Naive thymus-derived CD4-positive, alpha-beta T cell (primary cell): Measurements from ENCODE around the gene SNAPC1. TPM values are rescaled to one million over a fixed set of nuclear protein-coding genes. Genes with fewer than 3 reads are reported as not detected.

Experiments used
- ATAC-seq: fragments of 150-1000 bp; cut with Tn5 transposase; 2 replicates; pipeline ENCODE4 v1.10.0; 2021; ENCODE audit warnings: mild to moderate bottlenecking, moderate library complexity
- CTCF ChIA-PET: fragments of 350-600 bp; sonication (Branson Sonifier 250); formaldehyde crosslinking; loops from one replicate; lab custom pipeline; 2021; ENCODE audit warnings: antibody characterized with exemption; lab: Charles Lee
- POLR2A ChIA-PET: fragments of 350-600 bp; sonication (Branson Sonifier 250); formaldehyde crosslinking; loops from one replicate; lab custom pipeline; 2021; ENCODE audit warnings: antibody characterized with exemption, inconsistent platforms; lab: Charles Lee
- DNase-seq, 9 donors: peaks; one replicate each; pipeline versions ENCODE4 v3.0.0 to v3.0.0-alpha.2; 2020 to 2022; ENCODE audit warnings: mixed read lengths in 1 of 9
- H3K27ac ChIP-seq: one replicate; pipeline ENCODE4 v1.7.0; 2013; ENCODE audit warnings: mild to moderate bottlenecking, low read depth, low read length, moderate library complexity
- H3K27me3 ChIP-seq, 2 donors: one replicate each; pipeline ENCODE4 v1.7.0; 2013; ENCODE audit warnings: low read length in 2 of 2, mild to moderate bottlenecking in 2 of 2, moderate library complexity in 2 of 2; ENCODE audit not compliant: control insufficient read depth in 2 of 2, insufficient read depth in 2 of 2
- H3K36me3 ChIP-seq, 3 experiments: 1 replicate in 2 of 3; 2 replicates in 1 of 3; pipeline ENCODE4 v1.7.0; 2013; ENCODE audit warnings: low read length in 3 of 3, mild to moderate bottlenecking in 3 of 3, moderate library complexity in 1 of 3; ENCODE audit not compliant: insufficient read depth in 3 of 3, control insufficient read depth in 2 of 3
- H3K4me1 ChIP-seq, 2 donors: one replicate each; pipeline ENCODE4 v1.7.0; 2013; ENCODE audit warnings: low read length in 2 of 2, mild to moderate bottlenecking in 2 of 2, moderate library complexity in 1 of 2; ENCODE audit not compliant: control insufficient read depth in 2 of 2, insufficient read depth in 2 of 2
- H3K4me3 ChIP-seq: 2 replicates; pipeline ENCODE4 v1.7.0; 2013; ENCODE audit warnings: mild to moderate bottlenecking, low read length
- H3K9me3 ChIP-seq, 3 experiments: 1 replicate in 2 of 3; 2 replicates in 1 of 3; pipeline ENCODE4 v1.7.0; 2013; ENCODE audit warnings: low read length in 3 of 3; ENCODE audit not compliant: control insufficient read depth in 2 of 3
- H3K27ac Mint-ChIP-seq, 9 donors: one replicate each; pipeline ENCODE4 v1.8.0; 2020 to 2022; ENCODE audit warnings: mixed read lengths in 9 of 9, mild to moderate bottlenecking in 8 of 9, moderate library complexity in 5 of 9, inconsistent platforms in 2 of 9
- H3K27me3 Mint-ChIP-seq, 5 donors: one replicate each; pipeline ENCODE4 v1.8.0; 2021 to 2022; ENCODE audit warnings: mixed read lengths in 5 of 5, mild to moderate bottlenecking in 1 of 5
- H3K36me3 Mint-ChIP-seq, 5 donors: one replicate each; pipeline ENCODE4 v1.8.0; 2020 to 2022; ENCODE audit warnings: mixed read lengths in 5 of 5, mild to moderate bottlenecking in 3 of 5, inconsistent platforms in 1 of 5
- H3K4me1 Mint-ChIP-seq, 7 donors: one replicate each; pipeline ENCODE4 v1.8.0; 2020 to 2022; ENCODE audit warnings: mixed read lengths in 7 of 7, mild to moderate bottlenecking in 3 of 7, inconsistent platforms in 1 of 7
- H3K4me3 Mint-ChIP-seq, 10 donors: one replicate each; pipeline ENCODE4 v1.8.0; 2020 to 2022; ENCODE audit warnings: mild to moderate bottlenecking in 10 of 10, mixed read lengths in 10 of 10, moderate library complexity in 6 of 10, inconsistent platforms in 2 of 10
- H3K9me3 Mint-ChIP-seq, 11 donors: one replicate each; pipeline ENCODE4 v1.8.0; 2020 to 2022; ENCODE audit warnings: mixed read lengths in 11 of 11, mild to moderate bottlenecking in 4 of 11, inconsistent platforms in 1 of 11, moderate library complexity in 1 of 11
- intact Hi-C, 2 donors: fragments of 100-400 bp; cut with micrococcal nuclease; formaldehyde crosslinking; loops; one replicate each; pipeline ENCODE4 v1.15.1; 2023
- polyA plus RNA-seq, 2 donors: library from polyadenylated mRNA; unstranded; fragments of 300-500 nt; fragmentation: Illumina TruSeq; gene quantifications; one replicate each; pipeline ENCODE4 v1.2.3, GENCODE V29; 2021
- total RNA-seq, 6 experiments: library from RNA in 5 of 6; stranded (reverse) in 5 of 6; gene quantifications; 1 replicate in 5 of 6; 2 replicates in 1 of 6; pipeline ENCODE4 v1.2.3 and lab custom pipeline; 2021 to 2026

SNAPC1 gene
- total and polyA plus RNA-seq, 7 experiments from 2014 or later = 3.5 to 8.7 (median 5.3) TPM

DNA sequence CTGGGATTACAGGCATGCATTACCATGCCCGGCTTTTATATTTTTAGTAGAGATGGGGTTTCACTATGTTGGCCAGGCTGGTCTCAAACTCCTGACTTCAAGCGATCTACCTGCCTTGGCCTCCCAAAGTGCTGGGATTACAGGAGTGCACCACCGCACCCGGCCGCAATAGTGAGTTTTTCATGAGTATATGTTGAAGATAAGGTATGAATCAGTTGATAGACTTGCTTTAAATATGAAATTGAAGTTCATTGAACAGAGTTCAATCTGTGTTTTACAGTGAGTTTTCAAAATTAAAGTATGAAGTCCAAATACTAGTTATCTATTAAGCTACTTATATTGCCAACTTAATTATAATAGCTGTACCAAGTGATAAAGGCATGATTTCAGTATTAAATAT is 35.1 kb downstream of the SNAPC1 start:
- peaks cover 0 to 3% (median 0%) of the 10 kb centered on the region in 7 donors for H3K4me1 Mint-ChIP-seq
- Histone ChIP-seq H3K4me3 (no peak overlapping the region), H3K4me1 (no peaks in the 10 kb centered on the region), H3K9me3 (no peaks in the 10 kb centered on the region), H3K27ac (no peak overlapping the region), H3K27me3 (no peaks in the 10 kb centered on the region), H3K36me3 (peaks cover 0 to 5% (median 0%) of the 10 kb centered on the region in 3 experiments)
- POLR2A ChIA-PET = interaction anchor here (0.7 kb wide), 1 partner anchor 16 kb away, joined by 3 read pairs; no protein-coding TSS in a partner anchor
- CTCF ChIA-PET = interaction anchor here (1.1 kb wide), 1 partner anchor 41 kb away, joined by 3 read pairs; no protein-coding TSS in a partner anchor
- intact Hi-C loops = no loop called here
- H3K4me3 Mint-ChIP-seq = no peak overlapping the region
- no peak overlapping the region for H3K27ac Mint-ChIP-seq
- H3K36me3 Mint-ChIP-seq = peaks cover 0 to 13% (median 3%) of the 10 kb centered on the region in 5 donors
- ATAC-seq (no peak), DNase-seq (no peak)
- no peaks in the 10 kb centered on the region for H3K9me3 Mint-ChIP-seq
- no peaks in the 10 kb centered on the region for H3K27me3 Mint-ChIP-seq

DNA sequence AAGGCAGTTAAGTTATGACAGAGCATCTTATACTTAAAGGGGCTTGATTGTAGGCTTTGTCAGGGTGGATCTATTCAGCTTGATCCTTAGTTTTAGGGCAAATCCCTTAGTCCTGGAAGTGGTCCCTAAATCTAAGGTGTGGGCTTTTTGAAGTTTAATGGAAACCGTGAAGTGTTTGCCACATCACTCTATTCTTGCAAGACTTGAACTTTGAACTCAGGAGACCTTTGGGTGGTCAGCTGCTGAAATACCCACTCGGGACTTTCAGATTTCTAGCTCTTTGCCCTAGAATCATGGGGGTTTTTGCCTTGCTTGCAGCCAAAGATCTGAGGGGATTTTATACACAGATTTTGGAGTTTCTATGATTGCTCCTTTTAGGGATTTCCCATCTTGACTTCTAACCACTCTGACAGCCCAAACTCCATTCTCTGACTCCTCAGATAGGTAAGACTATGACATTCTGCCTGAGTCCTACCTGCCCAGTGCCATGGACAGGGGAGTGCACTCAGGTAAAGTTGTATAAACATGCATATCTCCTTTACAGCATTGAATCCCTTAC is 39.9 kb downstream of the SNAPC1 start:
- no peak for ATAC-seq
- Mint-ChIP-seq H3K4me1 (peaks cover 0 to 4% (median 0%) of the 10 kb centered on the region in 7 donors), H3K4me3 (no peak overlapping the region), H3K36me3 (peaks cover 0 to 3% (median 0%) of the 10 kb centered on the region in 5 donors), H3K27me3 (peaks cover 0 to 3% (median 0%) of the 10 kb centered on the region in 5 donors), H3K9me3 (no peaks in the 10 kb centered on the region), H3K27ac (no peak overlapping the region)
- Histone ChIP-seq H3K4me1 (no peaks in the 10 kb centered on the region), H3K4me3 (no peak overlapping the region), H3K27ac (no peak overlapping the region), H3K9me3 (no peaks in the 10 kb centered on the region), H3K27me3 (no peaks in the 10 kb centered on the region), H3K36me3 (no peaks in the 10 kb centered on the region)
- intact Hi-C loops = no loop called here
- ChIA-PET CTCF (interaction anchor here (0.8 kb wide), 1 partner anchor 404 kb away, joined by 3 read pairs; no protein-coding TSS in a partner anchor), POLR2A (no interaction called here)
- DNase-seq = no peak

DNA sequence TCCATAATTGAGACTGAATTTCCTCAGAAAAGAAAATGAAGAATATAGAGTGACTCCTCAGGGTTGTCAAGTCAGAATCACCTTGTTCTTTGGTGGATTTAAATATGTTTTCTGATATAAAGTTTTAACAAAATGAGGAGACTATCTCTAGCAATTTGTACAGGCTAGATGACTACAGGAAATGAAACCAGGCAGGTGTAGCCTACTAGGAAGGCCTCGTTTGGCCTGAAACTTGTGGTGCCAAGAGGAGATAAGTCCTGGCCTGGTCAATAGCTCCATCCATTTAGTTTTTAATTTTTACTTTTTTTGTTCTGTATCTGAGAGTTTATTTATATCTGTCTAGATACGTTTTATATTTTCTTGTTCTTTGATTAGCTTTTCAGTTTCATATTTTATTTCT is 41.5 kb downstream of the SNAPC1 start:
- POLR2A ChIA-PET = no interaction called here
- H3K9me3 ChIP-seq = no peaks in the 10 kb centered on the region
- intact Hi-C loops = no loop called here
- H3K36me3 Mint-ChIP-seq = peaks cover 0 to 3% (median 0%) of the 10 kb centered on the region in 5 donors
- peak overlapping the region in 1 of 9 donors; percentile 32 for H3K27ac Mint-ChIP-seq
- DNase-seq = no peak
- no peaks in the 10 kb centered on the region for H3K27me3 ChIP-seq
- H3K4me3 ChIP-seq = no peak overlapping the region
- H3K4me1 Mint-ChIP-seq = peaks cover 0 to 4% (median 0%) of the 10 kb centered on the region in 7 donors
- no peaks in the 10 kb centered on the region for H3K36me3 ChIP-seq
- no peaks in the 10 kb centered on the region for H3K9me3 Mint-ChIP-seq
- CTCF ChIA-PET = interaction anchor here (0.6 kb wide), 1 partner anchor 480 kb away, joined by 3 read pairs; no protein-coding TSS in a partner anchor
- no peak overlapping the region for H3K27ac ChIP-seq
- H3K4me1 ChIP-seq = no peaks in the 10 kb centered on the region
- peaks cover 0 to 15% (median 3%) of the 10 kb centered on the region in 5 donors for H3K27me3 Mint-ChIP-seq
- no peak overlapping the region for H3K4me3 Mint-ChIP-seq
- no peak for ATAC-seq

DNA sequence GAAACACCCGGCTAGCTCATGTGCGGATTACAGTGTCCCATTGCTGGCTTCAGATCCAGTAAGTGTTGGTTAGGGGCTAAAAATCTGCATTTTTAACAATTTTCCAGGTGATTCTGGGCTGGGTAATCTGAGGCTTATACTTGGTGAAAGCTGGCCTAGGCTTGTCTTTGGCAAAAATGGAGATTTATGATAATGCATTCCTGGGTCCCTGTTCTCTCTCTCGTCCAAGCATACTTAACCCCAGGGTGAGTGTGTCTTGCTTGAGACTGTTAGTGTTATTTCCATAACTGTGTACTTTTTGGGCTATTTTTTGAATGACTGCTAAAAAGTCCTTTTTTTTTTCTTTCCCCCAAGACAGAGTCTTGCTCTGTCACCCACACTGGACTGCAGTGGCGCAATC is 43.2 kb downstream of the SNAPC1 start:
- POLR2A ChIA-PET = no interaction called here
- no peak overlapping the region for H3K4me3 Mint-ChIP-seq
- intact Hi-C loops = no loop called here
- ATAC-seq (no peak), DNase-seq (no peak)
- H3K27me3 ChIP-seq = no peaks in the 10 kb centered on the region
- no peak overlapping the region for H3K27ac ChIP-seq
- H3K36me3 ChIP-seq = no peaks in the 10 kb centered on the region
- peaks cover 0 to 4% (median 0%) of the 10 kb centered on the region in 7 donors for H3K4me1 Mint-ChIP-seq
- peaks cover 0 to 31% (median 7%) of the 10 kb centered on the region in 5 donors for H3K27me3 Mint-ChIP-seq
- H3K9me3 Mint-ChIP-seq = no peaks in the 10 kb centered on the region
- H3K4me3 ChIP-seq = no peak overlapping the region
- no peaks in the 10 kb centered on the region for H3K4me1 ChIP-seq
- CTCF ChIA-PET = interaction anchor here (0.6 kb wide), 1 partner anchor 25 kb away, joined by 3 read pairs; no protein-coding TSS in a partner anchor
- H3K9me3 ChIP-seq = no peaks in the 10 kb centered on the region
- no peak overlapping the region for H3K27ac Mint-ChIP-seq
- peaks cover 0 to 3% (median 0%) of the 10 kb centered on the region in 5 donors for H3K36me3 Mint-ChIP-seq

DNA sequence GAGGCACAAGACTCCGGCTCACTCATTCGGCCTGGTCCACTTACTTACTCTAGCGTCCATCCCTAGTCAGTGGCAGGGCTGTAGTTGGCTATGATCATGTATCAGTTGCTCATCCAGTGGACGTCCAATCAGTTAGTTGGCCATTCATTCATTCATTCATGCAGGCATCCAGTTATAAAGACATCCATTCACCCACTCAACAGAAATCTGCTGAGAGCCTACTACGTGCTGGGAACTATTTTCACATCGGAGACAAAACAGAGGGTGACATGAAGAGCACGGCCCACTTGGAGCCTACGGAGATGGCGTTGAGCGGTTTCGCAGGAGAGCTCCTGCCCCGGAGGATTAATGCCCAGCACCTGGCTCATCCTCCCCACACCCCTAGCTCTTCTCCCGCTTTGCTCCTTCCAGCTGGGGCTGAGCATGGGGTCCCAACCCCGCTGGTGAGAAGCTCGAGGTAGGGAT is 49.7 kb downstream of the SNAPC1 start:
- Mint-ChIP-seq H3K9me3 (peaks cover 0 to 1% (median 0%) of the 10 kb centered on the region in 11 donors), H3K27me3 (peaks cover 32 to 85% (median 49%) of the 10 kb centered on the region in 5 donors), H3K27ac (no peak overlapping the region), H3K36me3 (peaks cover 0 to 11% (median 4%) of the 10 kb centered on the region in 5 donors), H3K4me3 (peak overlapping the region; percentile 72 to 88 (median 79)), H3K4me1 (peaks cover 0 to 14% (median 8%) of the 10 kb centered on the region in 7 donors)
- ATAC-seq = no peak
- POLR2A ChIA-PET = no interaction called here
- intact Hi-C loops = no loop called here
- H3K27ac ChIP-seq = no peak overlapping the region
- no peaks in the 10 kb centered on the region for H3K9me3 ChIP-seq
- no peak for DNase-seq
- H3K36me3 ChIP-seq = no peaks in the 10 kb centered on the region
- H3K4me3 ChIP-seq = no peak overlapping the region
- H3K4me1 ChIP-seq = peaks cover 0 to 5% of the 10 kb centered on the region in 2 donors
- CTCF ChIA-PET = no interaction called here
- peaks cover 3 to 16% of the 10 kb centered on the region in 2 donors for H3K27me3 ChIP-seq

DNA sequence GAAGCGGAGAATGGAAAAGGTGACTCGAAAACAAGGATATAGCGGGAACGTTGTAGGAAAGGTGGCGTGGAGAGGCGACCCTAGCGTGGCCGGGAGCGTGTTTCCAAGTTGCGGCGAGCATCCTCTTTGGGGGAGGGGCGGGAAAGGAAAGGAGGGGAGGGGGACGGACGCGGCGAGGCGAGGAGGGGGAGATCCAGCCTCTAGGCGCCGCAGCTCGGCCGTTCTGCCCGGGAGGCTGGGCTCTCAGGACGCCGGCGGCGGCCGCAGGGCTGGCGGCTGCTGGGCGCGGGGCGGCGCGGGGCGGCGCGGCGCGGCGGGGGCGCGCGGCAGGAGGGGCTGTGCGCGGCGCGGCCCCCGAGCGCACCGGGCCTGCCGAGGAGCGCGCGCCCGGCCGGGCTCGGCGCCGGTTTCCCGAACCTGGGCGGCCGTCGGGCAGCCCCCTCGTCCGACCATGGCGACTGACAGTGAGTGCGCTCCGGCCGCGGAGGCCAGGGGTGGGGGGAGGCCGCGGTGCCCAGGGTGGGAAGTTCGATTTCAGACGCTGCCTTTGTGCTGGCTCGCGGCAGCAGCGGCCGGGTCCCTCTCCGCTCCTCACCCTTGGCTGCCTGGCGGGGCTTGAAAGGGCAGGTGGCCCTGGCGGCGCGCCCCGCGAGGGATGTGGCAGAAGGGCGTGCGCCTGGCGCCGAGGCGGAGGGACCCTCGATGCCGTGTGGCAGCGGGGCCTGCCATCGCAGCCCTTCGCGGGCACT is 50.3 kb downstream of the SNAPC1 start, which contains the start of gene SYT16:
TSS of gene SYT16 (plus strand) at position 357 of the 749 bp plus-strand sequence.
- Mint-ChIP-seq H3K27ac (peak within 1 kb of the TSS in 1 of 9 donors; percentile 65), H3K36me3 (peaks cover 0 to 11% (median 4%) of the 10 kb centered on the region in 5 donors), H3K4me1 (peaks cover 0 to 14% (median 8%) of the 10 kb centered on the region in 7 donors), H3K4me3 (peak within 1 kb of the TSS; percentile 76 to 88 (median 80)), H3K9me3 (peaks cover 0 to 1% (median 0%) of the 10 kb centered on the region in 11 donors), H3K27me3 (peaks cover 32 to 86% (median 52%) of the 10 kb centered on the region in 5 donors)
- H3K4me3 ChIP-seq = peak within 1 kb of the TSS; percentile 35
- POLR2A ChIA-PET = no interaction called here
- ATAC-seq (peak; percentile 24), DNase-seq (peak in 6 of 9 donors; percentile 6 to 28 (median 12))
- H3K4me1 ChIP-seq = peaks cover 0 to 5% of the 10 kb centered on the region in 2 donors
- H3K27ac ChIP-seq = no peak within 1 kb of the TSS
- intact Hi-C loops = no loop called here
- CTCF ChIA-PET = no interaction called here
- no peaks in the 10 kb centered on the region for H3K36me3 ChIP-seq
- no peaks in the 10 kb centered on the region for H3K9me3 ChIP-seq
- H3K27me3 ChIP-seq = peaks cover 3 to 16% of the 10 kb centered on the region in 2 donors
